GM19324 (cell line): ENCODE results near the gene GEN1.

ENCODE experiments used
- ATAC-seq: cut with Tn5 transposase; IDR thresholded peaks from one replicate; pipeline ENCODE4 v1.9.1; 2021; ENCODE audit warnings: mild to moderate bottlenecking, moderate library complexity; ENCODE audit not compliant: unreplicated experiment, low FRiP score

GEN1 gene

DNA sequence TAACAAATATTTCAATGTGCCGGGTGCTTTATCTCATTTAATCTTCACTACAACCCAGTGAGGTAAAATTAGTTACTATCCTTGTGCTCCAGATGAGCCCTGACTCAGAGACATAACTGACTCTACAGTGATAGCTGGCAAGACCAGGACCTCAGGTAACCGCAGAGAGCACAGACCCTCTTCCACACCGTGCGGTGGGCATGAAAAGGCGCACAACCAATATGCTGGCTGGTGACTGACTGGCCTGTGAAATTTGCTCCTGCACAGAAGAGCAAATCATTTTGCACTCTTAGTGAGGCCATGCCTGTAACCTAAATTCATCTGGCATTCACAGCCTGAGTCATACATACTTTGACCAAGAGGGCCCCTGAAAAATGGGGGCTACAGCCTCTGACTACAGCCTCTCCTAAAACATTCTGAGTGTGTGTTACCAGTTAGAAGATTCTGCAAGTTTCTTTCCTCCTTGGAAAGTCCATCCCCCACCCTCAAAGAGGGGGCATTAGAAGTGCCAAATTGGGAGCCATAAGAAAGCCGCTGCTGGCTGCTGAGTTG lies 39.9 kb downstream of the GEN1 start:
- ATAC-seq: no peak

DNA sequence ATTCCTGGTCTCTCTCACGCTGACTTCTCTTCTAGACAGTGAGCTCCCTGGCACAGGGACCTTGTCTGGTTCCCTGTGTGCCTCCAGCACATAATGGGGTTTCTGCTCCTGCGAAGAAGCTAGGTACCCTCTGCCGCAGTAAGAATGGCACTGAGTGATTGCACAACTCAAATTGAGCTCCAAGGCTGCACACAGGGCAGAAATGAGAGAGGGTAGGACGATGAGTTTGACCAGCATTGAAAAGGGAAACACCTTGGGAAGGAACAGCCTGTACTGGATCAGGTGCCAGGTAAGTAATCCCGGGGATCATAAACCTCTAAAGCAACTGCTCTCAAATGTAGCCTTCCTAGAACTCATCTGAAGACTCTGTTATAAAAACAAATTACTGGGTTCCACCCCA lies 41.4 kb downstream of the GEN1 start:
- no peak for ATAC-seq

DNA sequence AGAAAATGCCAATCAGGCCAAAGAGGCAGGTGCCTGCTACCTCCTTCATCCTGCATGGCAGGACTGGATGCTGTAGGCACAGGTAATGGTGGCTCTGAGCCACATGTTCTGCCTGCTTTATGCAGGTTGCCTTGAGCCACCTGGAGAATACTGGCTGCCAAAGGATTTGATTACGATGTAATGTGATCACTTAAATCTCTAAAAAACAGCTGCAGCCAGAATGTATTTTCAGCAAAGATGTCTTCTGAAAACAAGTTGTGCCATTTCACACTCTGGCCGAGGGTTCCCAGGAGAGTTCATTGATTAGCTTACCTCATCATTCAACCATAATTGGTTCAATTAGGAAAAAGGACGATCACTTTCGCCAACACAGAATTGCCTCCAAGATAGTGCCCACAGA lies 44.4 kb downstream of the GEN1 start:
- no peak for ATAC-seq

DNA sequence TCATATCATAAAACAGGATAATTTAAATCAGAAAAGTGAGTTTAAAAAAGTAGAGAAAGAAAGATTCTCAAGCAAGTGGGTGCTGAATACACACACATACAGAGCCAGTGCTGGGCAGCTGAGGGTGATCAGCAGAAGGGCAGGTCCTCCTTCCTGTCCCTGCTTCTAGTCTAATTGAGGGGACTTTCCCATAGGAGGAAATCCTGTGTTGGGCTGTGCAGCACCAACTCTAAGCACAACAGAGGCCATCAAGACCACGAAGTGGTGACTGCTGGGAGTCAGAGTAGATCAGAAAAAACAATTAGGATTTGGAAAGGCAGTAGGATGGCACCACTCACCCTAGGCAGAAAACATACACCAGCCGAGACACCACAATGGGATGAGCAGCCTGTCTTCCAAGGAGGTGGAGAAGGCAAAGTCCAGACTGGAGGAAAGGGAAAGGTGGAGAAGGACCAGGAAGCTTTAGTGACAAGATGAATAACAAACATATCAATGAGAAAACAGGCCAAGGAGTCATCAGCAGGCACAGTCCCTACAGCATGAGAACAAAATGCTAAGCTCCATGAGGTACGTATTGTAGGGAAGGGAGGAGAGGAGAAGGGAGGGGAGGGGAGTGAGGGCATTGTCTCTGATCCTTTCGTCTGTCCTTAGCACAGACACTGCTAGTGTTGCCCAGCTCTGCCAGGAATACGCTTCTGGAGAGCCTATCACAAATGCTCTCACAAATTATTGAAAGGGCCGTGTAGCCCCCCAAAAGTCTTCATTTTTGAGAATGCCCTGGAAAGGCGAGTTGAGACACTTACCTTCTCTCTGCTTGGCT lies 45.6 kb downstream of the GEN1 start:
- ATAC-seq: no peak

DNA sequence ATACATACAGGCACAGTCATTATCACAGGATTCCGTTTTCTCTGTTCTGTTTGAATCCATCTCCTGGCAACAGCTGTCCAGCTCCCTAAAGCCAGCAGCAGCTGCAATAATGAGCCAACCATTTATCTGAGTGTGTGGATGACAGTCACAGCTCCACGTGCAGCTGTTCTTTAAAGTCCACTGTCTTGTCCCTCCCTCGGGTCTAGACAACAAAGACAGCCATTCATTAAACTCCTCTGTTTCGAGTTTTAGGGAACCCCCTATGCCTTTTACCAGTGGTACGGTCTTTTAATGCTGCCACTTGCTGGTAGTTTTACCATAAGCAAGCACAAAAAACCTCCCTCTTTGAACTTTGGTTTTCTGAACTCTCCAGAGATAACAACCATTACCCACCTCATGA lies 46.3 kb downstream of the GEN1 start:
- ATAC-seq: no peak

DNA sequence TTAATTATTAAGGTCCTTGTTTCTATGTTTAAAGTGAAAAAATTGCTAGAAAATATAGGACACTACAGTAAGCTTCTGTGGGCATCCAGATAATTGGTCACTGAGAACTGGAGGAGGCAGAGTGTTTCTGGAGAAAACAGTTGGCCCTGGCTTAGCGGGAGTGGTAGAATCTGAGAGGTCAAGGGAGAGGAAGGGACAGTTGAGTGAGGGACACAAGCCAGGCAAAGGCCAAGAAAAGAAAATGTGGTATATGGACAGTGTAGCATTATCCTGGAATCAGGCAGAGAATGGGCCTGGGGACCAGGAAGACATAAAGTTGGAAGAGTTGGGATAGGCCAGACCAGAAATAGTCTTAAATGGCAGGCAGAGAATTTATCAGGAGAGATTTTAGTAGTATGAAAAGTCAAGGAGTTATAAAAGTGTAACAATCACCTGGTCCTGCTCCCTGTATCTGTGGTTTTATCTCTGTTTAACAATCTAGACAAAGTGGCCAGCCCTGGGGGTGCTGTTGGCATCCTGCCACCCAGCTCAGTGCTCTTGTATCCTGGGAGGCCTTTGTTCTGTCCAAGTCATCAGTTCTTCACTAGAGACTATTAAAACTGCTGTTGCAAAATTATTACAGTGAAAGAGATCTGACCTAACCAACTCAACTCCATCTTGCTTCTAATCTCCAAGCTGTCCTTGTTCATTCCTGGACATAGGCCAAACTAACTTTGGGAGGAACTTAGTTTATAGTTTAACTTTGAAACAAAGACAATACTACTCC lies 46.9 kb downstream of the GEN1 start:
- no peak for ATAC-seq

DNA sequence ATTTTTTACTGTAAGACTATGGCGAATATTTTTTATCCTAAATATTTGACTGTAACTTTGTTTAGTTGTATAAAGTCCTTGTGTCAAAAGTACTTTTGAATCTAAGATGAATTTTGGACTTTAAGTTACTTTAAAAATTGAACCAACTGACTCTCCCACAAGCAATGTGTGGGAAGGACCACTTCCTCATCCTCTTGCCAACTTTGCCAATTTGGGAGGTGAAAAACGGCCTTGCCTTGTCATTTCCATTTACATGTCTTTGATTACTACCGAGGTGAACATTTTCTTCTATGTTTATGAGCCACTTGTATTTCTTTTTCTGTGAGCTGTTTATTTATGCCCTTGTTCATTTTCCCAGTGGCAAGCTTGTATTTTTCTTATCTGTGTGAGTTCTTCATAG lies 49.6 kb downstream of the GEN1 start:
- ATAC-seq: no peak

DNA sequence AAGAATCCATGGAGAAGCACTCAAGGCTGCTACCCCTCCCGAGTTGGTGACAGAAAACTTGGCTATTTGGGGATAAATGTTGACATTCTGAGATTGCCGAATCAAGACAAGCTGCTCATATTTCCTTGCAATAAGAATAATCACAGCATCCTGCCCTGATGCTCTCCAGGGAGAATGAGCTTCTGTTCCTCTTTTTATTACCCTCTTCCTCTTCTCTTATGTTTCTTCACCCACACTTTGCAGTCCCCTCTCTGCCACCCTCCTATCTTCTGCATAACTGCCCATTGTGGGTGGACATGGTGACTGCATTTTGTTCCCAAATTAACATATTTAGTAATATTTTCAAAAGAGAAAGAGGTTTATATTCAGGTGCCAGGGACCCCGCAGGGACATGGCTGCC lies 50.4 kb downstream of the GEN1 start:
- no peak for ATAC-seq

DNA sequence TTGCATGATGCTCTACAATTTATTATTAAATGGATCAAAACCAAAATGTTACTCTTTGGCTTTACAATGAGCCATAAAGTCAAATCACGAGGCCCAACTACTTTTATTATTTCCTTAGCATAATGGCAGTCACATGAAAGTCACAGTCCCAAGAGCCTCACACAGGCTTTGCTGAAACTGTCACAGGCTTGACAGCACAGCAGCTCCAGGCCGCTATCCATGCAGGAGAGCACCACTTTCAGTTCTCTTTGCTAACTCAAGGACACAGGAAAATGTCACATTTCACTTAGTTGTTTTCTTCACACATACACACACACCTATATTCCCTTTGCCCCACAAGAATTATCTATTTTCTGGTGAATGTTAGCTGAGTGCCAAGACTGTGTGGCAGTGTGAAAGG lies 51.2 kb downstream of the GEN1 start:
- no peak for ATAC-seq

DNA sequence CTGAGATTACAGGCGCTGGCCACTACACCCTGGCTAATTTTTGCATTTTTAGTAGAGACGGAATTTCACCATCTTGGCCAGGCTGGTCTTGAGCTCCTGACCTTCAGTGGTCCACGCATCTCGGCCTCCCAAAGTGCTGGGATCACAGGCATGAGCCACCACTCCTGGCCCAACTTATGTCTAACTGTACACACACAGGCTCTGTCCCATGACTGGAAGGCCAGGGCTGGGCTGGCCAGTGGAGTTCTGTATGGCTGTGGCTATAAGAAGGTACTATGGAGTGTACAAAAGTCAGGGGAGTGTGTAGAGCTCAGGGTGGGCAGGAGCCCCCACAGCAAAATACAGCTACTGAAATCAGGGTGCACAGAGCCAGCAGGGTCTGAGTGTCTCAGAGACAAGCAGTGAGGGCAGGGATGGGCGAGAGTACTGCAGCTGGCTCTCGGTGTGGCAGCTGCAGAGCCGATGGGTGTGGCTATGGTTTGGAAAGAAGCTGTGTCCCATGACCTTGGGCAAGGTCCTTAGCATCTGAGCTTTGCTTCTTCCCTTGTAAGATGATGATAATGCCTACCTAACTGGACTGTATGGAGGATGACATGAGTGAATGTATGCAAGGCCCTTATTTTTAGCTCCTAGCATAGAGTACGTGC lies 51.9 kb downstream of the GEN1 start:
- no peak for ATAC-seq

DNA sequence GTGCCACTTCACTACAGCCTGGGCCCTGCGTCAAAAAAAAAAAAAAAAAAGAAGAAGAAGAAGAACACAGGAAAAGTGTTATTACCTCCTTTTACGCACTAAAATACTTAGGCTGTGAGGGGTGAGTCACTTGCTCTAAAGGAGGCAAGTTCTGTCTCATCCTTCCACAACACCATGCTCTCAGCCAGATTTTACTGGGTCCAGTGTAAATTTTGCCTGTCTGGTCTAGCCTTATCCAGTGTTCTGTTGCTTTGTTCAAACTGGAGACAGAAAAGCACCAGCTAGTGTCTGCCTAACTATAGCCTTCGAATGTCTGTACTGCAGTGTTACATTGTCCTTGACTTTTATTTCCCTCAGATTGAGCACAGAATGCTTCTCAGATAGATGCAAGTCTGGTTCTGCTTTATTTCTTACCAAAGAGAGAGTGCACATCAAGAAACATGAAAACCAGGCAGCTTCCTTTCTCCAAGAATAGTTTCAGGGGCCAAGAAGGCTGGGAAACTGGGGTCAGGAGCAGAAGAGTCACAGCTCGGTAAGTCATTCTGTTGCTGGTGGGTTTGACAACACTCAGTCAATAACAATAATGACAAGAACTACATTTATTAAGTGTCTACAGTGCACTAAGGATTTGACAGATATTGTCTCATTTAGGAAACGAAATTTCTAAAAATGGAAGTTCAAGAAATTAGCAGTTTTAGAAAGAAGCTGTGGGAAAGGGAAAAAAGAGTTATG lies 59.2 kb downstream of the GEN1 start:
- peak; percentile 39 for ATAC-seq

DNA sequence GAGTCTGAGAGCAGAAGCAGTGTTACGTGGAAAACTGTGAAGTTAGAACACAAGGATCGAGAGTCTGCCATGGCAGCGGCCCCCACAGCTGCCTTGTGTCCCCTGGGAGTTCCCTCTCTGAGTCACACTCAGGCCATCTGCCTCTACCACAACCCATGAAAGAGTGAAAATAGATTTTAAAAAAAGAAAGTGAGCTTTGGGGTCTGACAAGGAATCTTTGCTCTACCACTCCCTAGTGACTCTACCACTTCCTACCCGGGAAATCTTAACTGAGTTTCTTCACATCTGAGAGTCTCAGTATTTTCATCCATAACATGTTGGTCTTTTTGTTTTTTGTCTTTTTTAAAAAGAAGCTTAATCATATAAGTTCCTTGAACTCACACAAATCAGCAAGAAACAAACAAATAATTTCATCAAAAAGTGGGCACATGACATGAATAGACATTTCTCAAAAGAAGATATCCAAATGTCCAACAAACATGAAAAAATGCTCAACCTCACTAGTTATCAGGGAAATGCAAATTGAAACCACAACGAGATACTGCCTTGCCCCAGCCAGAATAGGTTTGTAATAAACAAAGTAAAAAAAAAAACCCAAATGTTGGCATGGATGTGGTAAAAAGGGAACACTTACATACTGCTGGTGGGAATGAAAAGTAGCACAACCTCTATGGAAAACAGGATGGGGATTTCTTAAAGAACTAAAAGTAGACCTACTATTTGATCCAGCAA lies 60.0 kb downstream of the GEN1 start:
- peak; percentile 86 for ATAC-seq

DNA sequence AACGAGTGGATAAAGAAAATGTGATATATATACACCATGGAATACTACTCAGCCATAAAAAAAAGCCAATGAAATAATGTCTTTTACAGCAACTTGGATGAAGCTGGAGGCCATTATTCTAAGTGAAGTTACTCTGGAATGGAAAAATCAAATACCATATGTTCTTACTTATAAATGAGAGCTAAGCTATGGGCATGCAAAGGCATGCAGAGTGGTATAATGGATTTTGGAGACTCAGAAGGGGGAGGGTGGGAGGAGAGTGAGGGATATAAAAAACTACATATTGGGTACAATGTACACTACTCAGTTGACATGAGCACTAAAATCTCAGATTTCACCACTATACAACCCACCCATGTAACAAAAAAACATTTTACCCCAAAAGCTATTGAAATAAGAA lies 60.7 kb downstream of the GEN1 start:
- ATAC-seq: no peak

DNA sequence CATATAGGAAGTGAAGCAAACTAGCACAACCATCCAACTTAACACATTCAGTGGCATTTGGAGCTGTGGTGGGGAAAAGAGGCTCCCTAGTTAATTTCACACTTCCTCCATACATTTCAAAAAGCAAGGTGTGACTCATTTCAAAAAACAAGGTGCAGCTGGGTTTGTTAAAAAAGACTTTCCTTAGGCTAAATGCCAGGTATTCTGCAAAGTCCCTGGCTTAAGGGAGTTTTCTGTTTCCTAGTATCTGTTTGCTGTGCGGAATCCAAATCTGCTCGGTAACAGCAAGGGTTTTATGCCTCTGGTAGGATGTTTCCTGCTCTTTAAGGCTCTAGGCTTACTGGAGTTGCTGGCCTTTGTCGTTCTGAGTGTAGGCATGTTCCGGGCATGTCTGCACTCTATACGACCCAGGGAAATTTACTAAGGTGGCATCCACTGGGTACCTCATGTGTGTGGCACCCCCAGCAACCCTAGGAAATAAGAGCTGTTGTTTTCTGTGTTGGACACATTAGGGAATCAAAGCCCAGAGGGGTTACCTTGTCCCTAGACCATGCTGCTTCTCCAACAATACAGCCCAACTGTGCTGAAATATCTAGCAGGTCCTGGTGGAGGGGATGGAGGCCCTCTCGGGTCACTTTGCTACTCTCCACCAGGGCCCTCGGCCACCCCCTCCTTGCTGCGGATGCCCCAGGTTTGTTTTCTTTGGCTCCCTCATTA lies 61.7 kb downstream of the GEN1 start:
- ATAC-seq: no peak

DNA sequence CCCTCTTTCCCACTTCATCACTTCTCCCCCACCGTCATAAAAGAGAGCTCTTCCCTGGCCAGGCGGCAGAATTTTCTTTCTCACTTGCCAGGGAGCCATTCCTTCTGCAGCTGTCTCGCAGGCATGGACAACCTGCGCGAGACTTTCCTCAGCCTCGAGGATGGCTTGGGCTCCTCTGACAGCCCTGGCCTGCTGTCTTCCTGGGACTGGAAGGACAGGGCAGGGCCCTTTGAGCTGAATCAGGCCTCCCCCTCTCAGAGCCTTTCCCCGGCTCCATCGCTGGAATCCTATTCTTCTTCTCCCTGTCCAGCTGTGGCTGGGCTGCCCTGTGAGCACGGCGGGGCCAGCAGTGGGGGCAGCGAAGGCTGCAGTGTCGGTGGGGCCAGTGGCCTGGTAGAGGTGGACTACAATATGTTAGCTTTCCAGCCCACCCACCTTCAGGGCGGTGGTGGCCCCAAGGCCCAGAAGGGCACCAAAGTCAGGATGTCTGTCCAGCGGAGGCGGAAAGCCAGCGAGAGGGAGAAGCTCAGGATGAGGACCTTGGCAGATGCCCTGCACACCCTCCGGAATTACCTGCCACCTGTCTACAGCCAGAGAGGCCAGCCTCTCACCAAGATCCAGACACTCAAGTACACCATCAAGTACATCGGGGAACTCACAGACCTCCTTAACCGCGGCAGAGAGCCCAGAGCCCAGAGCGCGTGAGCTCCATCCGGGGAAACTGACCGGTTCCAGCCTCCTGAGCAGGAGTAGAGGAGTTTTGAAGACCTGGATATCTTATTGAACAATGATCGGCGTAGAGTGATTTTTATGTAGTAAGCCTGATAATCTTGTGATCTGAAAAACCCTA lies 62.7 kb downstream of the GEN1 start, which contains the start of gene MSGN1:
Gene MSGN1 (plus strand): TSS at position 65 of the 850 bp plus-strand sequence. CDS start 59 bp downstream, at position 124.
- ATAC-seq: no peak

DNA sequence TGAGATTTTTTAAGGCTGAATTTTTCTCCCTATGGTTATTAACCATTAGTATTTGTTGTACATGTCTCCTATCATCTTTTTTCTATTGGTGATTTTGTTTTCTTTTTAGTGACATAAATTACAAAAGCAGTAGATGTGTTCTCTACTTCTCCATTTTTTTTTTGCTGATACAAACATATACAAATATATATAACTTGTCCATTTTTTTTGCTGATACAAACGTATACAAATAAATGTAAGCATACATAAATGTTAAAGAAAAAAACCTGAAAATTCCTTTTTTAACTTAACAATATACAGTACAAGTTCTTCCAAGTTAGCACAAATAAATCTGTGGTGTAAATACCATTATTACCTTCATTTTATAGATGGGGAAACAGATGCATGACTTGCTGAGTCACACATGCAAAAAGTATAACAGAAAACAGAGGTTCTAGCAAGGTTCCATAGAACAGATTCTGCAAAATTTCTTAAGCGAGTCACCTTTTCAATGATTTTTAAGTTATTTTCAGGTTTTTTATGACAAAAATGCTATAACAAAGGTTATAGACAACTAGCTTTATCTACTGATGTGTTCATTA lies 64.4 kb downstream of the GEN1 start:
- ATAC-seq: no peak

DNA sequence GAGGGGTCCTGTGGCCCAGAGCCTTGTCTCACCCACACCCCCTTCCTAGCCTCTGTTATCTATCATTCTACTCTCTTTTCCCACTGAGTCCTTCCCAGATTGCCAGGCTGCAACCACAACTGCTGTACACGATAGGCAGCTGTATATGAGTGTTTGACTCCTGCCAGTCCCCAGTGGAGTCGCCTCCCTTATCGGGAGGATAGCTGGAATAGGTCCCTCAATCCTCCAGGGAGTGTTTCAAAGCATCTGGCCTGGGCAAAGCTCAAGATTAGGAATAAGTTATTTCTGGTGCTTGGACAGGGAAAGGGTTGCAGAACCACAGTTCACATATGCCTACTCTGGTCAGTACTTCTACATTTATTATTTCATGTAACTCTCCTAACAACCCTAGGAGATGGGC lies 67.1 kb downstream of the GEN1 start:
- no peak for ATAC-seq
